ENCODE measurements around the gene CDKAL1.

DNA sequence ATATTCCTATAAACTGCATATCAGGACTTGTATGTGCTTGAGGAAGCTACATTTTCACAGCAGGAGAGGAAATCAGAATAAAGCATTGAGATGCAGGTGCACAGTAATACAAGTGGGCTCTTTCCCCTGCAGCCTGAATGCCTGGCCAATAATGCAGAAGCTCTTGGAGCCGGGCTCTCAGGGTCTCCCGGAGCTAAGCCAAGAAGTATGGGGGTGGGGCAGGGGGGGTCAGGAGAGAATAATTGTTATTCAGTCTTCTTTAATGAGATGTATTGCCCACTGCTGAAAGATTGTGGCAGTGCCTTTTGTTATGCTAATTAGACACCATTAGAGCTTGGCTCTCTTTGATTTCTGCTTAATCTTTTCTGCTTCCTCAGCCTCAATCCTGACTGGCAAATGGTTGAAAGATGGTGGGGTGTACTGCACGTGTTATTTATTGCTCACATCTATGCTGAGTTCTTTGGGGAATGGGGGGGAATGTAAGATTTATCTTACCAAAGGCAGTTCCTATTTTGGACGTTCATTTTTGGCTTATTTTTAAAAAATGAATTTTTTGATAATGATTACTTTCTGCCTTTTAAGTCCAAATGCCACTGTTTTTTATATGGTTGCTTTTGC lies 651.7 kb downstream of the CDKAL1 start:
- no peak for TF ChIP-seq POLR2A (IDR thresholded peaks at IDR 0.05; ENCODE audit: low read length)
- TF ChIP-seq PBX3 (IDR thresholded peaks at IDR 0.05) = no peak
